H1 (cell line): ENCODE data around the gene BCAS4. TPM values are rescaled to one million over a fixed set of nuclear protein-coding genes. Genes with fewer than 3 reads are reported as not detected.

ENCODE experiments used
- HDAC6 ChIP-seq: IDR thresholded peaks from one replicate; pipeline ENCODE4 v1.7.1; 2012; ENCODE audit warnings: low read depth, mild to moderate bottlenecking, inconsistent platforms, low read length, moderate library complexity
- JUND ChIP-seq: IDR thresholded peaks from 2 replicates; pipeline ENCODE4 v1.6.1; 2011; ENCODE audit warnings: mild to moderate bottlenecking, improper control_type of control experiment, low read length
- NANOG ChIP-seq: IDR thresholded peaks from 2 replicates; pipeline ENCODE4 v1.6.1; 2011; ENCODE audit warnings: low read length, low read depth, mild to moderate bottlenecking, inconsistent platforms; ENCODE audit not compliant: insufficient read depth, poor library complexity, severe bottlenecking
- POLR2AphosphoS5 ChIP-seq: IDR thresholded peaks from 2 replicates; pipeline ENCODE4 v1.6.1; 2011; ENCODE audit warnings: low read depth, low read length
- SIN3A ChIP-seq, 2 experiments: IDR thresholded peaks in 1 of 2; conservative IDR thresholded peaks in 1 of 2; 2 replicates each; pipeline ENCODE4 v1.6.1; 2011 to 2012; ENCODE audit warnings: low read length in 2 of 2, improper control_type of control experiment in 1 of 2, low read depth in 1 of 2, mild to moderate bottlenecking in 1 of 2
- polyA plus RNA-seq, 7 experiments: library from polyadenylated mRNA; depleted of rRNA in 3 of 7; stranded (reverse) in 5 of 7; unstranded in 2 of 7; fragments of >200 nt in 5 of 7; fragments of 200-250 nt in 2 of 7; gene quantifications; 1 replicate in 5 of 7; 2 replicates in 1 of 7; 4 replicates in 1 of 7; pipeline versions ENCODE4 v1.2.1 to v1.2.3, GENCODE V29; 2011 to 2013; ENCODE audit warnings: missing spikeins in 2 of 7, mixed read lengths in 2 of 7
- total RNA-seq: library from RNA; stranded (reverse); fragmentation: NEBNext Ultra II Directional; extraction: Animal tissue kit (Norgen Biotek cat#: 25700); gene quantifications from 2 replicates; pipeline ENCODE4 v1.2.1, GENCODE V29; 2021

BCAS4 gene
- total and polyA plus RNA-seq, 2 of the 8 experiments (the other 6 are each of a cell fraction or from before 2014, with no cell fraction given) = 21.2 to 23.6 TPM

DNA sequence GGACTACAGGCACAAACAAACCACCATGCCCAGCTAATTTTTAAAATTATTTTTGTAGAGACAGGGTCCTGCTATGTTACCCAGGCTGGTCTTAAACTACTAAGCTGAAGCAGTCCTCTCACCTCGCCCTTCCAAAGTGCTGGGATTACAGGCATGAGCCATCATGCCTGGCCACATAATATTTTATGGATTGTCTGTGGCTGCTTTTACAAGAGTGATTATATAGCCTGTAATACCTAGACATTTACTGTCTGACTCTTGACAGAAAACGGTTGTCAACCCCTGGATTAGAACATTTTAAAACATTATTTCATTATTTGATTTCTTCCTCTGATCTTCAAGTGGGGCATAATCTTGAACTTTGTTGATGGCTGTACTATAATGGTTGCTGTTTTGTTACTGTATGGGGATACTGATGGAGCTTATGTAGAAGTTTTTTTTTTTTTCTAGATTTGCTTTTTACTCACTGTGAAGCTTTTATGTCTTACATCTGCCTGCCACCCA, 49.2 kb upstream of the BCAS4 start (continued):
- TF ChIP-seq NANOG = no peak
- no peak for TF ChIP-seq POLR2AphosphoS5
- no peak for TF ChIP-seq HDAC6
- no peak for TF ChIP-seq JUND
- no peak for TF ChIP-seq SIN3A (conservative IDR thresholded peaks at IDR 0.05 in 1 of 2, IDR thresholded peaks at IDR 0.05 in 1 of 2; ENCODE audit: low read depth in 1 of 2, low read length in 2 of 2)
